Measurements from ENCODE around the gene GATA6.
"Not testable (repeated sequence)": the region's sequence is repeated elsewhere in the genome, so short reads cannot be mapped to it uniquely, and the experiment has no call there.

GATA6 gene

DNA sequence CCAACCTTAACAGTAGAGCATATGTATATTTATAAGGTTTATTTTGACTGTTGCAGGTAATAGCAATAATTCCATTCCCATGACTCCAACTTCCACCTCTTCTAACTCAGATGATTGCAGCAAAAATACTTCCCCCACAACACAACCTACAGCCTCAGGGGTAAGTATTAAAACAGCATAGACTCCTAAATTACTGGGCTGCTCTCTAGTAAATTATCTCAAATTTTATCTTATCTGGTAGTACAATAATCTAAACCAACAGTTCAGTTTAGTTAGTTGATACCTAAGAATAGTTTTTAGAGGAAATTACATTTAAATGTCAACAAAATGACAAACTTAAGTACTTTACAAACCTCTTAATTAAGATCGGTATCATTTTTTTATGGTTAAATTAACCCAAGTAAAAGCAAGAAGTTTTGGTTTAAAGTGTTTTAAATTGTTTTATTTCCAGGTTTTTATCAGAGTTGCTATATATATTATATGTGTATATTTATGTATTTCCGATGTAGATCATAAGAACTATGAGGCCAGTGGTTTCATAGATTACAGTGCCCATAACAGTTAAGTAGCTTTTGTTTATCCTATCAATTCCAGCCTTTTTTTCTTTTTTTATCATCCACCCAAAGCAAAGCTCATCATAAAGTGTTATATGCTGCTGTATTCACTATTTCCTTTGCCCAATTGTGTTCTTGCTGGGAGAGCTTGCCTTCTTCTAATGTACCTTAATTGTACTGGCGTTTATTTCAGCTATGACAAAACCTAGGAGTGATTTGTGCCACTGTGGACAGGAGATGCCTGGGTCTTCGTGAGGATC, 13.7 kb downstream of the GATA6 start:
- no peak for DNase-seq (ENCODE audit: low read depth)

- DNase-seq (ENCODE audit: low read depth): no peak
These were observed 14.3 kb downstream of the GATA6 start for GRCh38 chr18:22183698-22184170.

- DNase-seq (ENCODE audit: low read depth): not testable (repeated sequence)
These were observed 15.2 kb downstream of the GATA6 start for GRCh38 chr18:22184573-22184972.

DNA sequence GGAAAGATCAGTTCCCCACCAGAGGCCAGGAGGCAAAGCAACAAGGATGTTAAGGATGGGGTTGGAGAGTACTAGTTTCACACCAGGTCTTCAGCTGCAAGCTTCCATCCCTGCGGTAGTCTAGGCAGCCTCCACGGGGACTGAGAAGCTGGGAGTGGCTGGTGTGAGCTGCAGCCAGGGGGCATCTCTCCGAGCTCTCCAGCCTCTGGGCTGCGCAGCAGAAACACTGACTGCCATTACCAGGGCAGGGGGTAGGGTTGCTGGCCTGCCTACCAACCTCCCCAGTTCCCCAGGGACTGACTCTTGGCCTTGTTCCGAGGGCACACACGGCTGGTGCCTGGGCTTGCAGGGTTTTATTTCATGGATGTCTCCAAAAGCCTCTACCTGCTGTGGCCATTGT, 15.9 kb downstream of the GATA6 start:
- no peak for DNase-seq (ENCODE audit: low read depth)

GRCh38 chr18:22185771-22186386, 16.5 kb downstream of the GATA6 start:
- DNase-seq (ENCODE audit: low read depth): no peak

- DNase-seq (ENCODE audit: low read depth): no peak
These were observed 17.1 kb downstream of the GATA6 start for GRCh38 chr18:22186484-22186971.

- no peak for DNase-seq (ENCODE audit: low read depth)
These were observed 19.3 kb downstream of the GATA6 start for GRCh38 chr18:22188559-22189267.

GRCh38 chr18:22189449-22190166, 20.2 kb downstream of the GATA6 start:
- no peak for DNase-seq (ENCODE audit: low read depth)

GRCh38 chr18:22191346-22191695, 21.9 kb downstream of the GATA6 start:
- no peak for DNase-seq (ENCODE audit: low read depth)

DNA sequence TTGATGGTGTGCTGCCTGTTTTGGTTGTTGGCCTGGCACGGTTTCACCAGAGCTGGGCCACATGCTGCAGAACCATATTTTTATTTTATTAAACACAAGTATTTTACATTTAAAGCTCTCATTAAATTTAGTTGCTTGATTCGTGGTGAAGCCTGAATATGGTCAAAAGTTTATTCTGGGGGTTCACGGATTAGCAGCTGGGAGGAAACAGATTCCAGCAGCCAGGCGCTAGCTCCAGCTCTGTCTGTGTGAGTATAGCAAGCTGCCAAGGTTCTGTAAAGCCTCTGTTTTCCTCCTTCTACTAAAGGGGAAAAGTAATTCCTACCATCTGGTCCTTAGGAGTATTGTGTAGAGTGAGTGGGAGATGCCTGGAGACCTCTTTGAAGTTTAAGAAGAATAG, 22.5 kb downstream of the GATA6 start:
- DNase-seq (ENCODE audit: low read depth): no peak

DNA sequence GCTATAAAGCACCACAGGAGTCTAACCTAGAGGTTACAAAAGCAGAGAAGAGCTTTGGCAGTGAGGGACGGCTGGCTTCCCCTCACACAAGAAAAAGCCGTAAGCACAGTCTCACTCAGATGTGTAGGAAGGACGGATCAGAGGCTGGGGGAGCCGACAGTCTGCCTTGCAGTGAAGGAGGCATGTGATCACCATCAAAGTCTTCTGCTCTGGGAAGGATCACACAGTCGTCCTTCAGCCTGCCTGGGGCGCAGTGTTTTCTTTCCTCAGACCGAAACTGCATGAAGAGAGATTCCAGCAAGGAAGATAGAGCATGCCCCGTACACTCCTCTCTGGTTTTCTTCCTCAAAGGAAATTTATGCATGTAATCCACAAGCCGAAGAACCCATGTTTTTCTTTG, 24.1 kb downstream of the GATA6 start:
- DNase-seq (ENCODE audit: low read depth): no peak

- DNase-seq (ENCODE audit: low read depth): no peak
These were observed 24.8 kb downstream of the GATA6 start for GRCh38 chr18:22194151-22194598.

DNA sequence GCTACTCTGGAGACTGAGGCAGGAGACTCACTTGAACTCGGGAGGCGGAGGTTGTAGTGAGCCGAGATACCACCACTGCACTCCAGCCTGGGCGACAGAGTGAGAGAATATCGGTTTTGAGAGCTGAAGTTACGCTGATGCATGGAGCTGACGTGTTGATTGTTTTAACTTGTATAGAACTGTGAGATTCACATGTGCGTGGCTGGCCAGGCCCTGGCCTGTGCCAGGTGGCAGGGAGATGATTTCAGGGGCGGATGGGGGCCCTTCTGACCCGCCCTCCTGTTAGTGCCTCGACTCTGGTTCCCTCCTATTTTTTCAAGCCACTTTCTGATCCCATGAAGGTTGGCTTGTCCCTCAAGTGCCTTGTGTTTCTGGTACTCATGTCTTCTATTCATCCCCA, 25.7 kb downstream of the GATA6 start:
- no peak for DNase-seq (ENCODE audit: low read depth)

- DNase-seq (ENCODE audit: low read depth): not testable (repeated sequence)
These were observed 27.6 kb downstream of the GATA6 start for GRCh38 chr18:22196943-22197342.

- no peak for DNase-seq (ENCODE audit: low read depth)
These were observed 28.3 kb downstream of the GATA6 start for GRCh38 chr18:22197668-22198067.

DNA sequence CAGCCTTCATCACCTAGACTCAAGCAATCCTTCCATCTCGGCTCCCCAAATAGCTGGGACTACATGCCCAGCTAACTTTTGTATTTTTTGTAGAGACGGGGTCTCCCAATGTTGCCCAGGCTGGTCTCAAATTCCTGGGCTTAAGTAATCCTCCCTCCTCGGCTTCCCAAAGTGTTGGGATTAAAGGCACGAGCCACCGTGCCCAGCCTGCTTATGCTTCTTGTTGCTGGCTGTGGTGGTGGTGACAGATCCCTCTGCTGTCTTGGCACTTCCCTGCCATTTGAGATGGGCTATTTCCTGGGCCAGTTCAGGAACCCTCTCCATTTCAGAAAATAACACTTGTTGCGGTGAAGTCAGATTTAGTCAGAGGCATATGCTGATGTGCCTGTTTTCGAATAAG, 28.8 kb downstream of the GATA6 start:
- DNase-seq (ENCODE audit: low read depth): no peak

DNA sequence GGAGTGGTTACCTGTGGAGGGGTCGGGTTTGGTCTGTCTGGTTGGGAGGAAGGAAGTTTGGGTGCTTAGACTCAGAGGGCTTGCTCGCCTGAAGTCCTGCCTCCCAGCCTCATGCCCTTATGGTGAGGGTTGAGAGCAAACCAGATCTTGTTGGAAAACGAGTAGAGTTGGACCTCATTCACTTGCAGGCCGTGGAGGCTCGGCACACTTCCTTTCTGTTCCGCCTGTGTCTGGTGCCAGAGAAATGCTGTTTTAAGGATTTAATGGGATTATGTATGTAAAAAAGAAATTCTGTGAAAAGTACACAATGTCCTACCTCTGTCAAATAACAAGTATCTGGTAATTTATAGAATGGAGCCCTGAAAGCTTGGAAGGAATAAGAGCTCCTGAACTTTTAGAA, 29.6 kb downstream of the GATA6 start:
- no peak for DNase-seq (ENCODE audit: low read depth)

- DNase-seq (ENCODE audit: low read depth): no peak
These were observed 31.3 kb downstream of the GATA6 start for GRCh38 chr18:22200611-22201225.

DNA sequence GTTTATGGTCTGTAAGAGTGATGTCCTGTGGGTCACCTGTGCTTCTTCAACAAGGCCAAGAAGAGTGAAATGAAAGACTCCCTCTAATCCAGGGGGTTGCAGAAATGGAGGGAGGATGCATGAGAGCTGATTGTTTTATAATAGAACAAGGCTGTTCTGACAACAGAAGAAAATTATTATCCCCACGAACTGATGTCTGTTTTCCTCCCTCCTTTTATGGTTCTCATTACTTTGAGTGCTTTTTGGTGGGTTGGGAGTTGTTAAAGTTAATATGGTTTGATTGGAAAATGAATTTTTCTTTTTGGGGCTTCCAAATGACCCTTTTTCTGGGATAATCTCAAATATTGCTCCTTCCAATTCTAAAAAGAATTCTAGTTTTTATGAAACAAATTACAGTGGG, 33.6 kb downstream of the GATA6 start:
- no peak for DNase-seq (ENCODE audit: low read depth)

DNA sequence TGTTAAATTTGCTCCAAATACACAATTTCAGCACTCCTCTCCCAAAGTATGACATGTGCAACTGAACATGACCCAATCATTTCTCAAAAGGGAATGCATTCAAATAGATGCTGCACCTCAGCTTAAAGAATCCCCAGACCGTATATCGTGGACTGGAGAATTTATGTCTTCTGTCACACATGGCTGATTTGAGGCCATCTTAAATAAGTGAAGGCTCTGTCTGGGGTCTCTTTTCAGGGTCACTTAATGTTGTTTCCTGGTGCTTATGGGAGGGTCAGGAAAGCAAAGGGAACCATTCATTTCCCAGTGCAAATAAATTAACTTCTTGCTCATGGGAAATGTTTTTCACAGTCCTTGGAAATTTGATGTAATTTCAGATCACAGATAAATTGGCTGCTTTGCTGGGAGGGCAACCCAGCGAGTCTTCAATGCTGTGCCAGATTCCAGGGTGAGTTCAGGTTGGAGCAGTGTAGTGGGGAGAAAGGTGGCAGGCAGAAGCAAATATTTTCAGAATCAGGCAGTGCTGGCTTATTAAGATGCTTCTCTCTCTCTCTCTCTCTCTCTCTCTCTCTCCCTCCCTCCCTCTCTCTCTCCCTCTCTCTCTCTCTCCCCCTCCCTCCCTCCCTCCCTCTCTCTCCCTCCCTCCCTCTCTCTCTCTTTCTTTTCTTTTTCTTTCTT, 34.3 kb downstream of the GATA6 start:
- no peak for DNase-seq (ENCODE audit: low read depth)

DNA sequence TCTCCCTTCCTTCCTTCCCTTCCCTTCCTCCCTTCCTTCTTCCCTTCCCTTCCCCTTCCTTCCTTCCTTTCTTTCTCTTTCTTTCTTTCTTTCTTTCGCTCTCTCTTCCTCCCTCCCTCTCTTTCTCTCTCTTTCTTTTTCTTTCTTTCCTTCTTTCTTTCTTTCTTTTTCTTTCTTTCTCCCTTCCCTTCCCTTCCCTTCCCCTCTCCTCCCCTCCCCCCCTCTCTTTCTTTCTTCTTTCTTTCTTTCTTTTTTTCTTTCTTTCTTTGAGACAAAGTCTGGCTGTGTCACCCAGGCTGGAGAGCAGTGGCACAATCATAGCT, 34.8 kb downstream of the GATA6 start:
- DNase-seq (ENCODE audit: low read depth): no peak

Measured in stimulated activated CD8-positive, alpha-beta memory T cell treated with anti-CD3 and anti-CD28 coated beads, Interleukin-12 subunit alpha, Interleukin-12 subunit beta, amount 100 ng/mL, for 4 hours (primary cell).